ENCODE data around the gene TRABD2B.

DNA sequence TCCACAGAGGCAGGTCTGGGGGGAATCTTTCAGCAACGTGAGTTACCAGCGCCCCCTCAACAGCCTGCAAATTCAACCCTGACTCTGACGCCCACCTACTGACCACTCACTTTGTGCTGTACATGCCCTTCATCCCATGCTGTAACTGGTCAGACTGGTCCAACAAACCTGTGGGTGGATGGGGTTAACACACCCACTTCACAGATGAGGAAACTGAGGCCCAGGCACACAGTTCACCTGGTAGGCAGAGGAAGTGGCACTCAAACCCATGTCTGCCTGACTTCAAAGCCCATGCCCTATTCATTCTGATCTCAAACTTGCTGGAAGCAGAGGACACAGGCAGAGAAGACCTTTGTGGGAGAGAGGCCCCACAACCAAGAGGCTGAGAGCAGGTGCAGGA is 172.9 kb downstream of the TRABD2B start:
- TF ChIP-seq, protein P1, sequence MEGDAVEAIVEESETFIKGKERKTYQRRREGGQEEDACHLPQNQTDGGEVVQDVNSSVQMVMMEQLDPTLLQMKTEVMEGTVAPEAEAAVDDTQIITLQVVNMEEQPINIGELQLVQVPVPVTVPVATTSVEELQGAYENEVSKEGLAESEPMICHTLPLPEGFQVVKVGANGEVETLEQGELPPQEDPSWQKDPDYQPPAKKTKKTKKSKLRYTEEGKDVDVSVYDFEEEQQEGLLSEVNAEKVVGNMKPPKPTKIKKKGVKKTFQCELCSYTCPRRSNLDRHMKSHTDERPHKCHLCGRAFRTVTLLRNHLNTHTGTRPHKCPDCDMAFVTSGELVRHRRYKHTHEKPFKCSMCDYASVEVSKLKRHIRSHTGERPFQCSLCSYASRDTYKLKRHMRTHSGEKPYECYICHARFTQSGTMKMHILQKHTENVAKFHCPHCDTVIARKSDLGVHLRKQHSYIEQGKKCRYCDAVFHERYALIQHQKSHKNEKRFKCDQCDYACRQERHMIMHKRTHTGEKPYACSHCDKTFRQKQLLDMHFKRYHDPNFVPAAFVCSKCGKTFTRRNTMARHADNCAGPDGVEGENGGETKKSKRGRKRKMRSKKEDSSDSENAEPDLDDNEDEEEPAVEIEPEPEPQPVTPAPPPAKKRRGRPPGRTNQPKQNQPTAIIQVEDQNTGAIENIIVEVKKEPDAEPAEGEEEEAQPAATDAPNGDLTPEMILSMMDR (conservative IDR thresholded peaks at IDR 0.05; ENCODE audit: low read depth, low read length), result no peak
- no peak for TF ChIP-seq EZH2 (IDR thresholded peaks at IDR 0.05; ENCODE audit: borderline replicate concordance, low read depth, low read length, poor library complexity, severe bottlenecking)

All from A673 (cell line).